ENCODE data around the gene KCNG3. TPM values are rescaled to one million over a fixed set of nuclear protein-coding genes. Genes with fewer than 3 reads are reported as not detected.
"Not testable (repeated sequence)": the region's sequence is repeated elsewhere in the genome, so short reads cannot be mapped to it uniquely, and the experiment has no call there.

Gene KCNG3
- total RNA-seq, 8 experiments from 2014 or later = 0.10 to 2.6 (median 0.65) TPM

- no peaks in the 10 kb centered on the region for H3K4me1 ChIP-seq (replicated peaks in 1 of 2)
- ATAC-seq (replicated peaks in 6 of 8) = no peak
- no peak overlapping the region for H3K4me3 ChIP-seq
- H3K27ac ChIP-seq = no peak overlapping the region
- WGBS, 10 experiments = 45 to 96% (median 80%) methylated on average over 1 to 3 of the region's 3 CpGs
- in situ Hi-C loops (cut with MboI; ENCODE audit: low pct_unique_long_range_greater_than_20kb in 2 of 9, low sequenced_read_pairs in 9 of 9, unreplicated experiment in 9 of 9) = no loop called here
Measured at GRCh38 chr2:42410742-42411514, 82.9 kb downstream of the KCNG3 start.

GRCh38 chr2:42408009-42408408 lies 85.8 kb downstream of the KCNG3 start:
- Histone ChIP-seq H3K27ac (no peak overlapping the region), H3K4me1 (replicated peaks in 1 of 2) (no peaks in the 10 kb centered on the region), H3K4me3 (no peak overlapping the region)
- in situ Hi-C loops (cut with MboI; ENCODE audit: low pct_unique_long_range_greater_than_20kb in 2 of 9, low sequenced_read_pairs in 9 of 9, unreplicated experiment in 9 of 9) = no loop called here
- ATAC-seq (replicated peaks in 6 of 8) = no peak
- WGBS, 10 experiments = 74 to 100% (median 100%) methylated on average over 1 to 5 of the region's 8 CpGs; no CpG with 5 or more reads in 7 of the 10 experiments

GRCh38 chr2:42407476-42407875 lies 86.3 kb downstream of the KCNG3 start:
- no peak overlapping the region for H3K27ac ChIP-seq
- ATAC-seq (replicated peaks in 6 of 8) = no peak
- no peaks in the 10 kb centered on the region for H3K4me1 ChIP-seq (replicated peaks in 1 of 2)
- 69 to 100% (median 100%) methylated on average over 1 to 2 of the region's 6 CpGs; no CpG with 5 or more reads in 7 of the 10 experiments for WGBS, 10 experiments
- H3K4me3 ChIP-seq = no peak overlapping the region
- in situ Hi-C loops (cut with MboI; ENCODE audit: low pct_unique_long_range_greater_than_20kb in 2 of 9, low sequenced_read_pairs in 9 of 9, unreplicated experiment in 9 of 9) = no loop called here

- Histone ChIP-seq H3K4me3 (no peak overlapping the region), H3K4me1 (replicated peaks in 1 of 2) (no peaks in the 10 kb centered on the region), H3K27ac (no peak overlapping the region)
- ATAC-seq (replicated peaks in 6 of 8) = no peak
- in situ Hi-C loops (cut with MboI; ENCODE audit: low pct_unique_long_range_greater_than_20kb in 2 of 9, low sequenced_read_pairs in 9 of 9, unreplicated experiment in 9 of 9) = no loop called here
- WGBS, 10 experiments = 16 to 100% (median 83%) methylated on average over 1 to 4 of the region's 4 CpGs; no CpG with 5 or more reads in 4 of the 10 experiments
Measured at GRCh38 chr2:42404676-42405075, 89.1 kb downstream of the KCNG3 start.

GRCh38 chr2:42401773-42402172 lies 92.0 kb downstream of the KCNG3 start:
- Histone ChIP-seq H3K27ac (no peak overlapping the region), H3K4me3 (no peak overlapping the region), H3K4me1 (replicated peaks in 1 of 2) (no peaks in the 10 kb centered on the region)
- no peak for ATAC-seq (replicated peaks in 6 of 8)
- in situ Hi-C loops (cut with MboI; ENCODE audit: low pct_unique_long_range_greater_than_20kb in 2 of 9, low sequenced_read_pairs in 9 of 9, unreplicated experiment in 9 of 9) = no loop called here
- 74 to 100% (median 92%) methylated on average over 2 to 6 of the region's 6 CpGs; no CpG with 5 or more reads in 2 of the 10 experiments for WGBS, 10 experiments

- H3K4me3 ChIP-seq; H3K4me1 ChIP-seq (replicated peaks in 1 of 2); H3K27ac ChIP-seq; in situ Hi-C loops (cut with MboI; ENCODE audit: low pct_unique_long_range_greater_than_20kb in 2 of 9, low sequenced_read_pairs in 9 of 9, unreplicated experiment in 9 of 9); ATAC-seq (replicated peaks in 6 of 8): not testable (repeated sequence)
- 67 to 100% (median 97%) methylated on average over 3 to 8 of the region's 11 CpGs; no CpG with 5 or more reads in 4 of the 10 experiments for WGBS, 10 experiments
Measured at GRCh38 chr2:42398052-42398451, 95.7 kb downstream of the KCNG3 start.

- H3K4me3 ChIP-seq; in situ Hi-C loops (cut with MboI; ENCODE audit: low pct_unique_long_range_greater_than_20kb in 2 of 9, low sequenced_read_pairs in 9 of 9, unreplicated experiment in 9 of 9); H3K4me1 ChIP-seq (replicated peaks in 1 of 2); H3K27ac ChIP-seq; ATAC-seq (replicated peaks in 6 of 8): not testable (repeated sequence)
- WGBS, 10 experiments = 60 to 100% (median 82%) methylated on average over 1 to 3 of the region's 3 CpGs; no CpG with 5 or more reads in 4 of the 10 experiments
Measured at GRCh38 chr2:42393320-42393719, 100.5 kb downstream of the KCNG3 start.

GRCh38 chr2:42392191-42392590 lies 101.6 kb downstream of the KCNG3 start:
- in situ Hi-C loops (cut with MboI; ENCODE audit: low pct_unique_long_range_greater_than_20kb in 2 of 9, low sequenced_read_pairs in 9 of 9, unreplicated experiment in 9 of 9) = no loop called here

More at GRCh38 chr2:42392191-42392590, 101.6 kb downstream of the KCNG3 start:
- H3K27ac ChIP-seq = no peak overlapping the region
- 50 to 100% (median 83%) methylated on average over 1 of the region's 1 CpG; no CpG with 5 or more reads in 7 of the 10 experiments for WGBS, 10 experiments
- no peak for ATAC-seq (replicated peaks in 6 of 8)
- no peak overlapping the region for H3K4me3 ChIP-seq
- H3K4me1 ChIP-seq (replicated peaks in 1 of 2) = no peaks in the 10 kb centered on the region

Other genes starting within 250 kb of the KCNG3 start
- gene COX7A2L, start 132.8 kb downstream of the KCNG3 start, total RNA-seq = 100 to 1,000 TPM in 7 of 8 experiments, 10 to 100 TPM in 1; 97.5 to 299 (median 176) TPM
- 10 to 100 TPM; 23.1 to 85.9 (median 34.6) TPM for gene MTA3, start 74.7 kb upstream of the KCNG3 start, total RNA-seq

All from motor neuron (in vitro differentiated cells).